ENCODE data around the gene CST9L.

- TF ChIP-seq CTCF (IDR thresholded peaks at IDR 0.05) (no peak), POLR2A (IDR thresholded peaks at IDR 0.05) (no peak)
Measured at GRCh38 chr20:23609486-23610109, 41.3 kb upstream of the CST9L start.
